Measurements from ENCODE around the gene PRPH. TPM values are rescaled to one million over a fixed set of nuclear protein-coding genes. Genes with fewer than 3 reads are reported as not detected.

Gene PRPH
- total RNA-seq, 2 experiments from 2014 or later = not detected

Other genes starting within 250 kb of the PRPH start
- 100 to 1,000 TPM; 113 TPM for gene KMT2D, start 234.4 kb upstream of the PRPH start, total RNA-seq
- gene RHEBL1, start 225.2 kb upstream of the PRPH start, total RNA-seq = 1 to 10 TPM; 9.5 to 9.9 TPM
- gene DHH, start 200.3 kb upstream of the PRPH start, total RNA-seq = under 1 TPM in 1 of 2 experiments, not detected in 1; 0.16 TPM
- gene LMBR1L, start 184.3 kb upstream of the PRPH start, total RNA-seq = 10 to 100 TPM; 35.8 to 37.8 TPM
- gene TUBA1B, start 163.8 kb upstream of the PRPH start, total RNA-seq = 1,000 to 10,000 TPM; 2,302 to 2,333 TPM
- gene TUBA1A, start 106.1 kb upstream of the PRPH start, total RNA-seq = 100 to 1,000 TPM; 117 to 120 TPM
- gene TUBA1C, start 30.1 kb upstream of the PRPH start, total RNA-seq = 100 to 1,000 TPM; 308 to 324 TPM
- 100 to 1,000 TPM; 107 to 111 TPM for gene TROAP, start 28.1 kb downstream of the PRPH start, total RNA-seq
- not detected for gene C1QL4, start 42.0 kb downstream of the PRPH start, total RNA-seq
- under 1 TPM in 1 of 2 experiments, not detected in 1; 0.29 TPM for gene DNAJC22, start 51.7 kb downstream of the PRPH start, total RNA-seq
- gene SPATS2, start 72.3 kb downstream of the PRPH start, total RNA-seq = 10 to 100 TPM; 12.9 to 13.0 TPM
- gene KCNH3, start 243.9 kb downstream of the PRPH start, total RNA-seq = 1 to 10 TPM; 5.1 to 5.3 TPM